HG02571 (cell line): ENCODE measurements around the gene CASR.

ENCODE experiments used
- ATAC-seq: cut with Tn5 transposase; IDR thresholded peaks from one replicate; pipeline ENCODE4 v1.9.1; 2021; ENCODE audit warnings: mild to moderate bottlenecking, moderate library complexity; ENCODE audit not compliant: unreplicated experiment

CASR gene

DNA sequence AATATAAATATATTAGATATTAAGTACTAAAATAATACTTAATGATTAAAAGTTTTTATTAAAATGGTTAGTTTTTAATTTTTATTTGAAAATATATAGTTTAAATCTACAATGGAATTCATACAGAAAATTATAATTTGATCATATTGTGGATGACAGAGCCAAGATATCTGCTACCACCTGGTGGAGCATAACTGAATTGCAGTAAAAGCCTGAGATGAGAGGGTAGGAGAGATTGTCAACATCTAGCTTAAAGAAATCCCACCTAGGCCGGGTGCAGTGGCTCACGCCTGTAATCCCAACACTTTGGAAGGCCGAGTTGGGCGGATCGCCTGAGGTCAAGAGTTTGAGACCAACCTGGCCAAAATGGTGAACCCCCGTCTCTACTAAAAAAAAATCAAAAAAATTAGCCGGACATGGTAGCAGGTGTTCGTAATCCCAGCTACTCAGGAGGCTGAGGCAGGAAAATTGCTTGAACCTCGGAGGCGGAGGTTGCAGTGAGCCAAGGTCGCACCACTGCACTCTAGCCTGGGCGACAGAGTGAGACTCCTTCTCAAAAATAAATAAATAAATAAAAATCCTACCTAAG, 116.5 kb downstream of the CASR start:
- no peak for ATAC-seq

DNA sequence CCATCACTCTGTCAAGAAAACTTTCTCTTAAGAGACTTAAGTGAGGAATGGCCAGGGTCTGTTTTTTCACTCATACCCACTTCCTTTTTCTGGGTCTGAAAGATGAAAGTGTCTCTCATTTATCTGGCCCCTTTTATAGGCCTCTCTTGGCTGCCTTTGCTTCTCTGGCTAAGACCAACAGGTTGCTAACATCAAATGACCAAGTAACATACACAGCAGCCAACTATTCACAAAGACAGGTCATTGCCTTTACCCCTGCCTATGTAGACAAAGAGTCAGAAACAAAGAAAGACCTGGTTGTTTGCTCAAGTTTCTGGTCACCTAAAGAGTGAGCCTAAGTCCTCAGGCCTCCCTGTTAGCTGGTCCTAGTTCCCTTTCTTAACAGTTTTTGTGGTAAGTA, 117.6 kb downstream of the CASR start:
- ATAC-seq, result no peak

- ATAC-seq, result no peak
Measured at GRCh38 chr3:122305818-122306621, 122.6 kb downstream of the CASR start.

DNA sequence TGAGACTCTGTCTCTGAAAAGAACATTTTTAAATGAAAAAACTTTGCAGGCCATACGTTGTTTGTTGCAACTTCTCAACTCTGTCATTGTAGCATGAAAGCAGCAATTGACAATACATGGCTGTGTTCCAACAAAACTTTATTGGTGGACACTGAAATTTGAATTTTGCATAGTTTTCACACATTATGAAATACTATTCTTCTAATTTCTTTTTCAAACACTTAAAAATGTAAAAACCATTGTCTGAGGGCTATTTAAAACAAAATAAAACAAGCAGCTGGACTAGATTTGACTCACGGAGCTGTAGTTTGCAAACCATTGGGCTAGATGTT, 123.1 kb downstream of the CASR start:
- no peak for ATAC-seq

- ATAC-seq, result no peak
Measured at GRCh38 chr3:122307094-122307687, 123.7 kb downstream of the CASR start.

DNA sequence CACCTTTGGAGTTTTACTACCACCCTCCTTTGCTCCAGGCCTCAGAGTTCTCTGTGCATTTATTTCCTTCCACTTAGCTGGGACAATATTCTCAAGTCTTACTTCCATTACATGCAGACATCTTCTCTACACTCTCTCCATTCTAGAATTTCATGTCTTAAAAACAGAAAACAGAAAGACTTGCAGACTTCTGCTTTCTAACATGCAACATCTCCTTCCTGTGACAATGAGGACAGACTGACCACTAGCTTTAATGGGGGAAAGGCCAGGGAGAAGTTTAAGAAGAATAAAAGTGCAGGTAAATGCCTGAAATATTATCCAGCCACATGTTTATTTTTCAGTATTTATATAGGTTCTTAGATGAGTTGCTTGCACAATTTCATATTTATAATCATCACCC, 124.5 kb downstream of the CASR start:
- no peak for ATAC-seq

- no peak for ATAC-seq
Measured at GRCh38 chr3:122310361-122310760, 126.9 kb downstream of the CASR start.

DNA sequence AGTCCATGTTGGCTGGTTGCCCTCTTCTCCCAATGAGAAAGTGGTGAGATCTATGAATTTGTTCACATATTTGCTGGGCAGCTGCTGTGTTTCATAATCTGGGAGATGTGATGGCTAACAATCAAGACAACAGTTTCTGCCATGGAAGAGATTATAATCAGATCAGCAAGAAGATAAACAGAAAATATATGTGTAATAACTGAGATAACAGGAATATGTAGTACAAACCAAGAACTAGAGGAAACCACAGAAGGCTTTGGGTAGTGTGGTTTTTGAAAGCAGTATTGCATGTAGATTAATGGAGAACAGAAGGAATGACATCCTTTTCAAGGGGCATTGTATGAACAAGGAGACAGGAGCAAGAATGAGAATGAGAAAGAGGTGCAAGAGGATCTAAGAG, 129.4 kb downstream of the CASR start:
- no peak for ATAC-seq

DNA sequence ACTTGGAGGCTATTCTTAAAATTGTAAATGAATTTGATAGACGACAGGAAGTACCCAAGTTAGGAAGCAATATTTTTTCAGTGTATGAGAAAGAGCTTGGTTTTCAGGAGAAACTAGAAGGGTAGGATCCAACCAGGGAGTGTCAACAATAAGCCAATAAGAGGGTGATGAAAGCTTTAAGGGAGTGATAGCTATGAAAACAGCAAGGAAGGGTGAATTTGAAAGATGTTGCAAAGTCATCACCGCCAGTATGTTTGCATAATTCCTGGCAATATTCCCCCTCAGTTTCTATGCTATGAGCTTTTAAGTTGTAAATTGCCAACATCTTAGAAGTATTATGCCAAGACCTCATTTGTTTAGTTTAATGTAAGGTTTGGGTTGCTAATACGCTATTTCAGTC, 129.8 kb downstream of the CASR start:
- ATAC-seq, result no peak

DNA sequence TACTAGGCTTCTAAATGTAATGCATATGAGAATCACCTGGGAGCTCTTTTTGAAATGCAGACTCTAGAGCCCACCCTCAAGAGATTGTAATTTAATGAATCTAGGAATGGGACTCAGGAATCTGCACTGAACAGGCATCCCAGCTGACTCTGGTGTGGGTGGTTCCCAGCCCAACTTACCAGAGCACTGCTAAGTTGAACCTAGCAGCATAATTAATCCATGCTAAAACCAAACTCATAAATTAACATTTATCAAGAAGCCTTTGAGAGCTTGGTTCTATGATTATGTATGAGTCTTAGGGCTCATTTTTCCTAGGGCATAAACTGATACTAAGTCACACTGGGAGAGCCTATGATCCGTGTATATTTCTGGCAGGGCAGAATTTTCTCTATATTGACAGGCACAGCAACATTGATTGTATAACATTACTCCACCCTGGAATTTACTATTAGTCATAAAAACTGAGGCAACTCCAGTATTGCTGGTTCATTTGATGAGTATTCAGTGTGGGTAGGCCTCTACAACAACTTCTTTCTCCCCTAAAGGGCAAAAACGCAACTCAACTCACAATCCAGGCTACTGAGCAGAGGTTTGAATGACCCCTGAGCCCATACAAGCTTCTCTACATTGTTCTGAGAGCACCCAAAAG, 130.9 kb downstream of the CASR start:
- ATAC-seq, result no peak

- ATAC-seq, result no peak
Measured at GRCh38 chr3:122315619-122316018, 132.2 kb downstream of the CASR start.

DNA sequence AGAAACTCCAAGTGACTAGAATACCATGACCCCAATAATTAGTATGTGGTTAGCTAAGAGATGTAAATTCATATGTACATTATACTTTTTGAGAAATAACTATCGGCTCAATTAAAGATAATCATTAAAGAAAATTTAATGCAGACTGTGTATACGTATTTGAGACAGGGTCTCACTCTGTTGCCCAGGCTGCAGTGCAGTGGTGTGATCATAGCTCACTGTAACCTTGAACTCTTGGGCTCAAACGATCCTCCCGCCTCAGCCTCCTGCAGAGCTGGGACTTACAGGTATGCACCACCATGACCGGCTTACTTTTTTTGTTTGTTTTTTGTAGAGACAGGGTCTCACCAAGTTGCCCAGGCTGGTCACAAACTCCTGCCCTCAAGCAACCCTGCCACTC, 132.9 kb downstream of the CASR start:
- ATAC-seq, result no peak

DNA sequence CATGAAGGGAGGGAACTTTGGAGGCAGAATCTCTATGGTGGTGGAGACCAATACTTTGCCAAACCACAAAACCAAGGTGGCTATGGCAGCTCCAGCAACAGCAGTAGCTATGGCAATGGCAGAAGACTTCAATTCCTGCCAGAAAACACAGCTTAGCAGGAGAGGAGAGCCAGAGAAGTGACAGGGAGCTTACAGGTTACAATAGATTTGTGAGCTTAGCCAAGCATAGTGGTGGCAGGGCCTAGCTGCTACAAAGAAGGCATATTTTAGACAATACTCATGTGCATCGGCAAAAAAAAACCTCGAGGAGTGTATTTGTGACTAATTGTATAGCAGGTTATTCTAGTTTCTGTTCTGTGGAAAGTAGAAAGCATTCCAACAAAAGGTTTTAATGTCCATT, 135.2 kb downstream of the CASR start:
- ATAC-seq, result no peak

GRCh38 chr3:122322095-122323075, 138.9 kb downstream of the CASR start:
- no peak for ATAC-seq

DNA sequence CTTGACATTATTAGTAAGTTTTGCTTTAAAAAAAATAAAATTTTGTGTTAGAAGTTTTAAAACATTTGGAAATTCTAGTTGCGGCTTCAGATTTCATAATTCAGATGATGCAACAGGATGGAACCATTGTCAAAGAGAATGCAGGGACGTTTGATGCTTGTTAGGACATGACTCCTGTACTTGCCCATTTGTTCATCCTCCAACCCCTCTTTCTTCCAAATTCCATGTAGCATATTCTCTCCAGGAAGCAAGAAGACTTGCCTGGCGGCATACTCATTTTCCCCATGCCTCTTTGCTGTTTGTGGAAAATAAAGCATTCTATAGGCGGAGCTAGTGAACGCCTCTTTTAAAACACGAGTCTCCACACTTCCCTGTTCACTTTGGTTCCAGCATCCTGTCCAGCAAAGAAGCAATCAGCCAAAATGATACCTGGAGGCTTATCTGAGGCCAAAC, 141.4 kb downstream of the CASR start, which contains the start of gene CSTA:
TSS of gene CSTA (plus strand) at position 378 of the 453 bp plus-strand sequence. CDS start at position 423, 45 bp downstream.
- no peak for ATAC-seq

DNA sequence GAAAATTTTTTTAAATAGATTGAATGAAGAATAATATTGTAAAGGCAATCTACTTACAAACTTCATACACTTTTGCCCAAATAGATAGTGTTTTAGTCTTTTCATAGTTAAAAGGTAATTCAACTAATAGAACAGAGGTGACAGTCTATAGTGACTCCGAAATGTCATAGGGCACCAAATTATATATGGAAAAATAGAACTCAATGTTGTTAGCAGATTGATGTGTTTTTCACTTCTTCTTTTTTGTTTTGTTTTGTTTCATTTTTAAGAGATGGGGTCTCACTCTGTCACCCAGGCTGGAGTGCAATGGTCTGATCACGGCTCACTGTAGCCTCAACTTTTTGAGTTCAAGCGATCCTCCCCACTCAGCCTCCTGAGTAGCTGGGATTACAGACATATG, 142.3 kb downstream of the CASR start:
- no peak for ATAC-seq

DNA sequence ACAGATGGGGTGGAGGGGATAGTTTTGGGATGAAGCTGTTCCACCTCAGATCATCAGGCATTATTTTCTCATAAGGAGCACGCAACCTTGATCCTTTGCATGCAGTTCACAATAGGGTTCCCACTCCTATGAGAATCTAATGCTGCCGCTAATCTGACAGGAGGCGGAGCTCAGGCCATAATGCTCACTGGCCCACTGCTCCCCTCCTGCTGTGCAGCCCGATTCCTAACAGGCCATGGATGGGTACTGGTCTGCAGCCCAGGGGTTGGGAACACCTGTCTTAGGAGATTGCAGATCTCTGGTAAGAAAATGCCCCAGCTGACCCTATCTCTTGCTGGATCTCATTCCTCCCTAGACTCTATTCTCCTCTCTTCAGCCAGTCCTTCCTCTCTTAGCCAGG, 148.4 kb downstream of the CASR start:
- no peak for ATAC-seq

GRCh38 chr3:122332551-122332950, 149.1 kb downstream of the CASR start:
- no peak for ATAC-seq
